OCI-LY1 (cell line): Measurements from ENCODE around the gene RNF150.

Experiments used
- EZH2 ChIP-seq: fragments of 200-600 bp; sonication (generic), shearing (Covaris generic); IDR thresholded peaks from 2 replicates; pipeline ENCODE4 v1.8.0; 2017; ENCODE audit warnings: borderline replicate concordance, mixed run types, mild to moderate bottlenecking, antibody characterized with exemption, low read length, moderate library complexity, mixed read lengths
- TF ChIP-seq, protein P1 (sequence below): fragments of 200-600 bp; sonication (generic), shearing (Covaris generic); IDR thresholded peaks from 2 replicates; pipeline ENCODE4 v1.5.1; 2017; ENCODE audit warnings: mild to moderate bottlenecking, antibody characterized with exemption, low read length, moderate library complexity, mixed read lengths

DNA sequence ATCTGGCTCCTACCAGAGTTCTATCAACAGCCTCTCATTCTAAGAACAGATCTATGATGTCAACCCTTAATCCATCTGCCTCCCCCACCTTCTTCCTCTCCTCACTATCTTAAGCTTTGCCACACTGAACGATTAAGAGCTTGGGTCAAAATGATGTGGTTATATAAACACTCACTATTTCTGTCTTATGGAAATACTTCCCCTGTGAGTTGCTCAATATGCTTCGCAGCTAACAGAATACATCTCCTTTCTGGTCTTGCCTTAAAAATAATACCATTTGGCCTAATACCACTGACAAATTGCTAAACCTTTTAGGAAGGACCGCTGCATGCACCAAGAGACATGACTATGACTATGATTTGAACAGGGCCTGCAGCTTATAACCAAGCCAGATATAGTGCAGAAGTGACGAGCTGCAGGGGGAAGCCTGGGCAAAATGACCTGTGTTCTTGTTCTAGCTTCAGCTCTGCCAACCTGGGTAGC, 130.9 kb downstream of the RNF150 start:
- TF ChIP-seq, protein P1, sequence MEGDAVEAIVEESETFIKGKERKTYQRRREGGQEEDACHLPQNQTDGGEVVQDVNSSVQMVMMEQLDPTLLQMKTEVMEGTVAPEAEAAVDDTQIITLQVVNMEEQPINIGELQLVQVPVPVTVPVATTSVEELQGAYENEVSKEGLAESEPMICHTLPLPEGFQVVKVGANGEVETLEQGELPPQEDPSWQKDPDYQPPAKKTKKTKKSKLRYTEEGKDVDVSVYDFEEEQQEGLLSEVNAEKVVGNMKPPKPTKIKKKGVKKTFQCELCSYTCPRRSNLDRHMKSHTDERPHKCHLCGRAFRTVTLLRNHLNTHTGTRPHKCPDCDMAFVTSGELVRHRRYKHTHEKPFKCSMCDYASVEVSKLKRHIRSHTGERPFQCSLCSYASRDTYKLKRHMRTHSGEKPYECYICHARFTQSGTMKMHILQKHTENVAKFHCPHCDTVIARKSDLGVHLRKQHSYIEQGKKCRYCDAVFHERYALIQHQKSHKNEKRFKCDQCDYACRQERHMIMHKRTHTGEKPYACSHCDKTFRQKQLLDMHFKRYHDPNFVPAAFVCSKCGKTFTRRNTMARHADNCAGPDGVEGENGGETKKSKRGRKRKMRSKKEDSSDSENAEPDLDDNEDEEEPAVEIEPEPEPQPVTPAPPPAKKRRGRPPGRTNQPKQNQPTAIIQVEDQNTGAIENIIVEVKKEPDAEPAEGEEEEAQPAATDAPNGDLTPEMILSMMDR, result no peak
- no peak for TF ChIP-seq EZH2
